H9 (cell line): ENCODE results near the gene ZFAND3. TPM values are rescaled to one million over a fixed set of nuclear protein-coding genes. Genes with fewer than 3 reads are reported as not detected.

Experiments
- DNase-seq: peaks from one replicate; pipeline ENCODE4 v3.0.0-alpha.2; 2017
- H2AFZ ChIP-seq: one replicate; pipeline ENCODE4 v1.6.1; 2013; ENCODE audit warnings: mild to moderate bottlenecking, low read length, control low read depth, moderate library complexity
- H2AK5ac ChIP-seq: 2 replicates; pipeline ENCODE4 v1.6.1; 2013; ENCODE audit warnings: low read length, control low read depth, mixed read lengths; ENCODE audit not compliant: insufficient read length
- H2BK120ac ChIP-seq: one replicate; pipeline ENCODE4 v1.6.1; 2013; ENCODE audit warnings: low read depth, mild to moderate bottlenecking, low read length, control low read depth, inconsistent platforms; ENCODE audit not compliant: poor library complexity, severe bottlenecking
- H2BK12ac ChIP-seq: 2 replicates; pipeline ENCODE4 v1.6.1; 2013; ENCODE audit warnings: low read length, control low read depth, mixed read lengths, low read depth; ENCODE audit not compliant: insufficient read length
- H2BK15ac ChIP-seq: 2 replicates; pipeline ENCODE4 v1.6.1; 2013; ENCODE audit warnings: low read depth, low read length, control low read depth
- H2BK20ac ChIP-seq: one replicate; pipeline ENCODE4 v1.6.1; 2013; ENCODE audit warnings: low read depth, mild to moderate bottlenecking, low read length, control low read depth, inconsistent platforms; ENCODE audit not compliant: poor library complexity, severe bottlenecking
- H2BK5ac ChIP-seq: 2 replicates; pipeline ENCODE4 v1.6.1; 2013; ENCODE audit warnings: low read length, control low read depth, mixed read lengths; ENCODE audit not compliant: insufficient read length
- H3K14ac ChIP-seq: 2 replicates; pipeline ENCODE4 v1.6.1; 2013; ENCODE audit warnings: low read length, control low read depth; ENCODE audit not compliant: insufficient read depth
- H3K18ac ChIP-seq: 2 replicates; pipeline ENCODE4 v1.6.1; 2013; ENCODE audit warnings: low read depth, mild to moderate bottlenecking, mixed read lengths, low read length, control low read depth; ENCODE audit not compliant: insufficient read length
- H3K23ac ChIP-seq: 2 replicates; pipeline ENCODE4 v1.6.1; 2013; ENCODE audit warnings: low read length, control low read depth, mixed read lengths, low read depth; ENCODE audit not compliant: insufficient read length
- H3K23me2 ChIP-seq: 2 replicates; pipeline ENCODE4 v1.6.1; 2013; ENCODE audit warnings: low read depth, mild to moderate bottlenecking, mixed read lengths, low read length, control low read depth; ENCODE audit not compliant: insufficient read length, poor library complexity, severe bottlenecking
- H3K27ac ChIP-seq: 2 replicates; pipeline ENCODE4 v1.5.1; 2013; ENCODE audit warnings: low read length, control low read depth, mixed read lengths, low read depth; ENCODE audit not compliant: insufficient read length
- H3K27me3 ChIP-seq: 2 replicates; pipeline ENCODE4 v1.6.1; 2013; ENCODE audit warnings: low read length, control low read depth, inconsistent platforms; ENCODE audit not compliant: insufficient read depth
- H3K4ac ChIP-seq: 2 replicates; pipeline ENCODE4 v1.6.1; 2013; ENCODE audit warnings: low read depth, mild to moderate bottlenecking, control low read depth, inconsistent platforms, low read length, moderate library complexity
- H3K4me1 ChIP-seq: 2 replicates; pipeline ENCODE4 v1.6.1; 2013; ENCODE audit warnings: low read length, control low read depth, inconsistent platforms; ENCODE audit not compliant: insufficient read depth
- H3K4me2 ChIP-seq: 2 replicates; pipeline ENCODE4 v1.6.1; 2013; ENCODE audit warnings: low read length, control low read depth, mixed read lengths; ENCODE audit not compliant: insufficient read length, insufficient read depth
- H3K56ac ChIP-seq: 2 replicates; pipeline ENCODE4 v1.6.1; 2013; ENCODE audit warnings: low read depth, mild to moderate bottlenecking, mixed read lengths, low read length, control low read depth; ENCODE audit not compliant: insufficient read length
- H3K79me1 ChIP-seq: 2 replicates; pipeline ENCODE4 v1.6.1; 2013; ENCODE audit warnings: low read depth, mild to moderate bottlenecking, moderate library complexity, low read length, control low read depth, inconsistent platforms; ENCODE audit not compliant: insufficient read depth, poor library complexity, severe bottlenecking
- H3K79me2 ChIP-seq: 2 replicates; pipeline ENCODE4 v1.6.1; 2013; ENCODE audit warnings: low read length, control low read depth, inconsistent platforms; ENCODE audit not compliant: insufficient read depth
- H3K9ac ChIP-seq: 2 replicates; pipeline ENCODE4 v1.6.1; 2013; ENCODE audit warnings: low read length, control low read depth, mixed read lengths; ENCODE audit not compliant: insufficient read length; ENCODE audit errors: extremely low read depth
- H3K9me3 ChIP-seq: one replicate; pipeline ENCODE4 v1.6.1; 2013; ENCODE audit warnings: low read depth, low read length, inconsistent platforms; ENCODE audit not compliant: control insufficient read depth
- H3T11ph ChIP-seq: one replicate; pipeline ENCODE4 v1.6.1; 2013; ENCODE audit warnings: mild to moderate bottlenecking, low read length, control low read depth, inconsistent platforms
- H4K20me1 ChIP-seq: one replicate; pipeline ENCODE4 v1.6.1; 2013; ENCODE audit not compliant: control insufficient read depth, insufficient read length, insufficient read depth
- H4K5ac ChIP-seq: 2 replicates; pipeline ENCODE4 v1.6.1; 2013; ENCODE audit warnings: low read depth, mild to moderate bottlenecking, mixed read lengths, low read length, control low read depth; ENCODE audit not compliant: insufficient read length
- H4K8ac ChIP-seq: replicated peaks from 2 replicates; pipeline ENCODE4 v1.6.1; 2013; ENCODE audit warnings: low read length, control low read depth, mixed read lengths, low read depth; ENCODE audit not compliant: insufficient read length
- H4K91ac ChIP-seq: 2 replicates; pipeline ENCODE4 v1.6.1; 2013; ENCODE audit warnings: low read depth, mild to moderate bottlenecking, moderate library complexity, mixed read lengths, low read length, control low read depth; ENCODE audit not compliant: insufficient read length
- H3K27ac Mint-ChIP-seq, 3 experiments: 2 replicates in 2 of 3; 3 replicates in 1 of 3; pipeline ENCODE4 v1.8.0; 2020 to 2021; ENCODE audit warnings: mixed read lengths in 3 of 3, mild to moderate bottlenecking in 1 of 3, moderate library complexity in 1 of 3
- H3K27me3 Mint-ChIP-seq: 2 replicates; pipeline ENCODE4 v1.8.0; 2021; ENCODE audit warnings: low read depth, mild to moderate bottlenecking, moderate library complexity, mixed read lengths
- H3K36me3 Mint-ChIP-seq, 3 experiments: 2 replicates in 2 of 3; 3 replicates in 1 of 3; pipeline ENCODE4 v1.8.0; 2020 to 2021; ENCODE audit warnings: low read depth in 3 of 3, mixed read lengths in 3 of 3; ENCODE audit not compliant: insufficient read depth in 1 of 3
- H3K4me1 Mint-ChIP-seq, 2 experiments: 2 replicates each; pipeline ENCODE4 v1.8.0; 2020; ENCODE audit warnings: mixed read lengths in 2 of 2
- H3K4me3 Mint-ChIP-seq, 2 experiments: 2 replicates in 1 of 2; 3 replicates in 1 of 2; pipeline ENCODE4 v1.8.0; 2020 to 2021; ENCODE audit warnings: mild to moderate bottlenecking in 2 of 2, mixed read lengths in 2 of 2, moderate library complexity in 1 of 2
- H3K9me3 Mint-ChIP-seq, 2 experiments: 2 replicates in 1 of 2; 3 replicates in 1 of 2; pipeline ENCODE4 v1.8.0; 2020; ENCODE audit warnings: mild to moderate bottlenecking in 2 of 2, mixed read lengths in 2 of 2, moderate library complexity in 1 of 2
- CTCF ChIP-seq: fragments of 200-600 bp; sonication (generic); conservative IDR thresholded peaks from 3 replicates; pipeline ENCODE4 v1.8.0; 2021; ENCODE audit warnings: antibody characterized with exemption, mild to moderate bottlenecking
- WGBS: extraction: QIAGEN DNeasy Blood & Tissue Kit; methylation state at CpG from one replicate; pipeline ENCODE4 v1.1.7; 2013; ENCODE audit warnings: missing lambda C conversion rate, low lambda C conversion rate, mixed read lengths; ENCODE audit not compliant: insufficient read length; ENCODE audit errors: extremely low coverage; 5-methylcytosine and 5-hydroxymethylcytosine counted together
- total RNA-seq: library from RNA; stranded (reverse); gene quantifications from 2 replicates; pipeline ENCODE4 v1.2.1, GENCODE V29; 2021

The ZFAND3 gene
- total RNA-seq, 1 experiment from 2014 or later = 57.7 TPM

GRCh38 chr6:38191418-38191817 lies 371.9 kb downstream of the ZFAND3 start:
- no peak overlapping the region for H2BK20ac ChIP-seq
- TF ChIP-seq CTCF = no peak
- no peak overlapping the region for H4K5ac ChIP-seq
- H2BK12ac ChIP-seq = no peak overlapping the region
- no peak overlapping the region for H3K27ac ChIP-seq
- no peak overlapping the region for H4K8ac ChIP-seq
- no peak overlapping the region for H2AFZ ChIP-seq
- no peaks in the 10 kb centered on the region for H3K36me3 Mint-ChIP-seq
- no peaks in the 10 kb centered on the region for H3K23me2 ChIP-seq
- peaks cover 40 to 49% of the 10 kb centered on the region in 2 experiments for H3K4me1 Mint-ChIP-seq
- no peaks in the 10 kb centered on the region for H3K27me3 Mint-ChIP-seq
- no peaks in the 10 kb centered on the region for H3K79me1 ChIP-seq
- H3K18ac ChIP-seq = peak overlapping the region; percentile 36
- H3K4me1 ChIP-seq = peaks cover 11% of the 10 kb centered on the region; the same call in 1 of the 2 replicates
- H3K14ac ChIP-seq = no peak overlapping the region
- no peak overlapping the region for H3K23ac ChIP-seq
- no peak overlapping the region for H3K56ac ChIP-seq
- no peaks in the 10 kb centered on the region for H3K79me2 ChIP-seq
- peak overlapping the region; percentile 58; the same call in 1 of the 2 replicates for H2BK15ac ChIP-seq
- H4K91ac ChIP-seq = no peak overlapping the region
- H3K4me2 ChIP-seq = no peak overlapping the region
- H2BK5ac ChIP-seq = no peak overlapping the region
- DNase-seq = no peak
- H3T11ph ChIP-seq = no peak overlapping the region
- H3K27me3 ChIP-seq = no peaks in the 10 kb centered on the region
- H2BK120ac ChIP-seq = no peak overlapping the region
- no peak overlapping the region for H3K4me3 Mint-ChIP-seq
- no peak overlapping the region for H2AK5ac ChIP-seq
- H3K9me3 Mint-ChIP-seq = no peaks in the 10 kb centered on the region
- no CpG with 5 or more reads among the region's 9 CpGs for WGBS
- no peaks in the 10 kb centered on the region for H4K20me1 ChIP-seq
- no peak overlapping the region for H3K9ac ChIP-seq
- no peak overlapping the region for H3K4ac ChIP-seq
- no peak overlapping the region for H3K27ac Mint-ChIP-seq
- H3K9me3 ChIP-seq = no peaks in the 10 kb centered on the region
